Naive thymus-derived CD4-positive, alpha-beta T cell (primary cell): ENCODE results near the gene GTF2H4. TPM values are rescaled to one million over a fixed set of nuclear protein-coding genes. Genes with fewer than 3 reads are reported as not detected.

ENCODE experiments used
- ATAC-seq: fragments of 150-1000 bp; cut with Tn5 transposase; 2 replicates; pipeline ENCODE4 v1.10.0; 2021; ENCODE audit warnings: mild to moderate bottlenecking, moderate library complexity
- CTCF ChIA-PET: fragments of 350-600 bp; sonication (Branson Sonifier 250); formaldehyde crosslinking; loops from one replicate; lab custom pipeline; 2021; ENCODE audit warnings: antibody characterized with exemption; lab: Charles Lee
- POLR2A ChIA-PET: fragments of 350-600 bp; sonication (Branson Sonifier 250); formaldehyde crosslinking; loops from one replicate; lab custom pipeline; 2021; ENCODE audit warnings: antibody characterized with exemption, inconsistent platforms; lab: Charles Lee
- DNase-seq, 9 donors: peaks; one replicate each; pipeline versions ENCODE4 v3.0.0 to v3.0.0-alpha.2; 2020 to 2022; ENCODE audit warnings: mixed read lengths in 1 of 9
- H3K27ac ChIP-seq: one replicate; pipeline ENCODE4 v1.7.0; 2013; ENCODE audit warnings: mild to moderate bottlenecking, low read depth, low read length, moderate library complexity
- H3K27me3 ChIP-seq, 2 donors: one replicate each; pipeline ENCODE4 v1.7.0; 2013; ENCODE audit warnings: low read length in 2 of 2, mild to moderate bottlenecking in 2 of 2, moderate library complexity in 2 of 2; ENCODE audit not compliant: control insufficient read depth in 2 of 2, insufficient read depth in 2 of 2
- H3K36me3 ChIP-seq, 3 experiments: 1 replicate in 2 of 3; 2 replicates in 1 of 3; pipeline ENCODE4 v1.7.0; 2013; ENCODE audit warnings: low read length in 3 of 3, mild to moderate bottlenecking in 3 of 3, moderate library complexity in 1 of 3; ENCODE audit not compliant: insufficient read depth in 3 of 3, control insufficient read depth in 2 of 3
- H3K4me1 ChIP-seq, 2 donors: one replicate each; pipeline ENCODE4 v1.7.0; 2013; ENCODE audit warnings: low read length in 2 of 2, mild to moderate bottlenecking in 2 of 2, moderate library complexity in 1 of 2; ENCODE audit not compliant: control insufficient read depth in 2 of 2, insufficient read depth in 2 of 2
- H3K4me3 ChIP-seq: 2 replicates; pipeline ENCODE4 v1.7.0; 2013; ENCODE audit warnings: mild to moderate bottlenecking, low read length
- H3K9me3 ChIP-seq, 3 experiments: 1 replicate in 2 of 3; 2 replicates in 1 of 3; pipeline ENCODE4 v1.7.0; 2013; ENCODE audit warnings: low read length in 3 of 3; ENCODE audit not compliant: control insufficient read depth in 2 of 3
- H3K27ac Mint-ChIP-seq, 9 donors: one replicate each; pipeline ENCODE4 v1.8.0; 2020 to 2022; ENCODE audit warnings: mixed read lengths in 9 of 9, mild to moderate bottlenecking in 8 of 9, moderate library complexity in 5 of 9, inconsistent platforms in 2 of 9
- H3K27me3 Mint-ChIP-seq, 5 donors: one replicate each; pipeline ENCODE4 v1.8.0; 2021 to 2022; ENCODE audit warnings: mixed read lengths in 5 of 5, mild to moderate bottlenecking in 1 of 5
- H3K36me3 Mint-ChIP-seq, 5 donors: one replicate each; pipeline ENCODE4 v1.8.0; 2020 to 2022; ENCODE audit warnings: mixed read lengths in 5 of 5, mild to moderate bottlenecking in 3 of 5, inconsistent platforms in 1 of 5
- H3K4me1 Mint-ChIP-seq, 7 donors: one replicate each; pipeline ENCODE4 v1.8.0; 2020 to 2022; ENCODE audit warnings: mixed read lengths in 7 of 7, mild to moderate bottlenecking in 3 of 7, inconsistent platforms in 1 of 7
- H3K4me3 Mint-ChIP-seq, 10 donors: one replicate each; pipeline ENCODE4 v1.8.0; 2020 to 2022; ENCODE audit warnings: mild to moderate bottlenecking in 10 of 10, mixed read lengths in 10 of 10, moderate library complexity in 6 of 10, inconsistent platforms in 2 of 10
- H3K9me3 Mint-ChIP-seq, 11 donors: one replicate each; pipeline ENCODE4 v1.8.0; 2020 to 2022; ENCODE audit warnings: mixed read lengths in 11 of 11, mild to moderate bottlenecking in 4 of 11, inconsistent platforms in 1 of 11, moderate library complexity in 1 of 11
- intact Hi-C, 2 donors: fragments of 100-400 bp; cut with micrococcal nuclease; formaldehyde crosslinking; loops; one replicate each; pipeline ENCODE4 v1.15.1; 2023
- polyA plus RNA-seq, 2 donors: library from polyadenylated mRNA; unstranded; fragments of 300-500 nt; fragmentation: Illumina TruSeq; gene quantifications; one replicate each; pipeline ENCODE4 v1.2.3, GENCODE V29; 2021
- total RNA-seq, 6 experiments: library from RNA in 5 of 6; stranded (reverse) in 5 of 6; gene quantifications; 1 replicate in 5 of 6; 2 replicates in 1 of 6; pipeline ENCODE4 v1.2.3 and lab custom pipeline; 2021 to 2026

GTF2H4 gene
- total and polyA plus RNA-seq, 7 experiments from 2014 or later, result 8.0 to 42.3 (median 21.3) TPM

- CTCF ChIA-PET, result no interaction called here
- H3K4me1 ChIP-seq, result no peaks in the 10 kb centered on the region
- H3K9me3 ChIP-seq, result no peaks in the 10 kb centered on the region
- POLR2A ChIA-PET, result no interaction called here
- DNase-seq (no peak), ATAC-seq (no peak)
- intact Hi-C loops, result no loop called here
- H3K4me1 Mint-ChIP-seq, result peaks cover 0 to 6% (median 4%) of the 10 kb centered on the region in 7 donors
- no peak overlapping the region for H3K27ac ChIP-seq
- H3K27me3 Mint-ChIP-seq, result no peaks in the 10 kb centered on the region
- no peaks in the 10 kb centered on the region for H3K27me3 ChIP-seq
- H3K36me3 ChIP-seq, result peaks cover 0 to 67% (median 5%) of the 10 kb centered on the region in 3 experiments
- H3K9me3 Mint-ChIP-seq, result no peaks in the 10 kb centered on the region
- H3K4me3 ChIP-seq, result no peak overlapping the region
- H3K27ac Mint-ChIP-seq, result peak overlapping the region in 1 of 9 donors; percentile 12
- H3K4me3 Mint-ChIP-seq, result no peak overlapping the region
- H3K36me3 Mint-ChIP-seq, result peaks cover 2 to 38% (median 13%) of the 10 kb centered on the region in 5 donors
Measured at GRCh38 chr6:30893001-30893591, 14.9 kb upstream of the GTF2H4 start.

- H3K4me1 ChIP-seq, result no peaks in the 10 kb centered on the region
- Mint-ChIP-seq H3K27ac (no peak overlapping the region), H3K4me1 (peaks cover 0 to 6% (median 4%) of the 10 kb centered on the region in 7 donors), H3K27me3 (no peaks in the 10 kb centered on the region), H3K9me3 (no peaks in the 10 kb centered on the region), H3K36me3 (peaks cover 6 to 44% (median 13%) of the 10 kb centered on the region in 5 donors), H3K4me3 (no peak overlapping the region)
- H3K27ac ChIP-seq, result no peak overlapping the region
- ChIA-PET CTCF (interaction anchor here (1.2 kb wide), 1 partner anchor 64 kb away, joined by 3 read pairs; no protein-coding TSS in a partner anchor), POLR2A (no interaction called here)
- H3K9me3 ChIP-seq, result no peaks in the 10 kb centered on the region
- intact Hi-C loops, result no loop called here
- H3K27me3 ChIP-seq, result no peaks in the 10 kb centered on the region
- H3K4me3 ChIP-seq, result no peak overlapping the region
- ATAC-seq (no peak), DNase-seq (no peak)
- H3K36me3 ChIP-seq, result peaks cover 0 to 73% (median 7%) of the 10 kb centered on the region in 3 experiments
Measured at GRCh38 chr6:30893666-30894065, 14.3 kb upstream of the GTF2H4 start.

- Mint-ChIP-seq H3K36me3 (peaks cover 7 to 46% (median 13%) of the 10 kb centered on the region in 5 donors), H3K4me3 (no peak overlapping the region), H3K27ac (no peak overlapping the region), H3K9me3 (no peaks in the 10 kb centered on the region), H3K27me3 (no peaks in the 10 kb centered on the region), H3K4me1 (peaks cover 0 to 6% (median 4%) of the 10 kb centered on the region in 7 donors)
- intact Hi-C loops, result no loop called here
- Histone ChIP-seq H3K27ac (no peak overlapping the region), H3K4me1 (no peaks in the 10 kb centered on the region), H3K36me3 (peaks cover 0 to 80% (median 7%) of the 10 kb centered on the region in 3 experiments), H3K4me3 (no peak overlapping the region), H3K27me3 (no peaks in the 10 kb centered on the region), H3K9me3 (no peaks in the 10 kb centered on the region)
- CTCF ChIA-PET, result interaction anchor here (1.2 kb wide), 1 partner anchor 64 kb away, joined by 3 read pairs; no protein-coding TSS in a partner anchor
- no peak for ATAC-seq
- no peak for DNase-seq
- POLR2A ChIA-PET, result no interaction called here
Measured at GRCh38 chr6:30894381-30894780, 13.6 kb upstream of the GTF2H4 start.

GRCh38 chr6:30894935-30895334 lies 13.1 kb upstream of the GTF2H4 start:
- peaks cover 7 to 41% (median 13%) of the 10 kb centered on the region in 5 donors for H3K36me3 Mint-ChIP-seq
- no peaks in the 10 kb centered on the region for H3K27me3 ChIP-seq
- no peaks in the 10 kb centered on the region for H3K9me3 Mint-ChIP-seq
- no peak overlapping the region for H3K4me3 ChIP-seq
- H3K4me1 Mint-ChIP-seq, result peaks cover 0 to 6% (median 0%) of the 10 kb centered on the region in 7 donors
- no peaks in the 10 kb centered on the region for H3K9me3 ChIP-seq
- ChIA-PET CTCF (interaction anchor here (1.2 kb wide), 1 partner anchor 65 kb away, joined by 3 read pairs; no protein-coding TSS in a partner anchor), POLR2A (no interaction called here)
- H3K4me3 Mint-ChIP-seq, result no peak overlapping the region
- H3K4me1 ChIP-seq, result no peaks in the 10 kb centered on the region
- ATAC-seq (no peak), DNase-seq (no peak)
- H3K27ac Mint-ChIP-seq, result peak overlapping the region in 2 of 9 donors; percentile 19 to 39
- peaks cover 0 to 79% (median 7%) of the 10 kb centered on the region in 3 experiments for H3K36me3 ChIP-seq
- H3K27ac ChIP-seq, result no peak overlapping the region
- intact Hi-C loops, result no loop called here
- no peaks in the 10 kb centered on the region for H3K27me3 Mint-ChIP-seq

GRCh38 chr6:30895343-30895742 lies 12.7 kb upstream of the GTF2H4 start:
- H3K4me3 ChIP-seq, result no peak overlapping the region
- H3K27me3 Mint-ChIP-seq, result no peaks in the 10 kb centered on the region
- no peaks in the 10 kb centered on the region for H3K9me3 ChIP-seq
- no peaks in the 10 kb centered on the region for H3K27me3 ChIP-seq
- CTCF ChIA-PET, result no interaction called here
- no peak for ATAC-seq
- no peaks in the 10 kb centered on the region for H3K9me3 Mint-ChIP-seq
- POLR2A ChIA-PET, result no interaction called here
- peaks cover 0 to 6% (median 0%) of the 10 kb centered on the region in 7 donors for H3K4me1 Mint-ChIP-seq
- no peak for DNase-seq
- H3K27ac Mint-ChIP-seq, result no peak overlapping the region
- intact Hi-C loops, result no loop called here
- H3K27ac ChIP-seq, result no peak overlapping the region
- peaks cover 4 to 36% (median 13%) of the 10 kb centered on the region in 5 donors for H3K36me3 Mint-ChIP-seq
- H3K4me3 Mint-ChIP-seq, result no peak overlapping the region
- no peaks in the 10 kb centered on the region for H3K4me1 ChIP-seq
- H3K36me3 ChIP-seq, result peaks cover 0 to 76% (median 7%) of the 10 kb centered on the region in 3 experiments

- Histone ChIP-seq H3K4me1 (no peaks in the 10 kb centered on the region), H3K9me3 (no peaks in the 10 kb centered on the region), H3K27ac (no peak overlapping the region), H3K27me3 (no peaks in the 10 kb centered on the region), H3K36me3 (peaks cover 0 to 65% (median 7%) of the 10 kb centered on the region in 3 experiments), H3K4me3 (no peak overlapping the region)
- POLR2A ChIA-PET, result no interaction called here
- Mint-ChIP-seq H3K36me3 (peaks cover 3 to 34% (median 13%) of the 10 kb centered on the region in 5 donors), H3K9me3 (no peaks in the 10 kb centered on the region), H3K27ac (no peak overlapping the region), H3K4me1 (peaks cover 0 to 6% (median 0%) of the 10 kb centered on the region in 7 donors), H3K4me3 (no peak overlapping the region), H3K27me3 (no peaks in the 10 kb centered on the region)
- no peak for DNase-seq
- no peak for ATAC-seq
- intact Hi-C loops, result no loop called here
- CTCF ChIA-PET, result interaction anchor here (0.6 kb wide), 1 partner anchor 160 kb away, joined by 3 read pairs; no protein-coding TSS in a partner anchor
Measured at GRCh38 chr6:30896541-30896940, 11.5 kb upstream of the GTF2H4 start.
